ENCODE results near the gene MYO18A.
A peak's percentile ranks its signal among the peaks of the same experiment; 100 is the strongest.

- peak in 4 of 5 experiments; percentile 26 to 35 (median 27) for TF ChIP-seq CTCF (IDR thresholded peaks at IDR 0.05)
- TF ChIP-seq POLR2A (IDR thresholded peaks at IDR 0.05) = no peak
These were observed 36.3 kb downstream of the MYO18A start for GRCh38 chr17:29143894-29144293.

Data from tibial nerve (tissue), 3 donors.